Measurements from ENCODE around the gene RGL3.
"Not testable (repeated sequence)": the region's sequence is repeated elsewhere in the genome, so short reads cannot be mapped to it uniquely, and the experiment has no call there.

The RGL3 gene

GRCh38 chr19:11356074-11356397 lies 63.1 kb downstream of the RGL3 start:
- DNase-seq = no peak

- DNase-seq = peak; percentile 93
Observed at GRCh38 chr19:11355160-11356073, 63.7 kb downstream of the RGL3 start, which contains the start of gene PLPPR2. Gene PLPPR2, plus strand, starts transcription at chr19:11355432. Its CDS starts 2,242 bp downstream, at chr19:11357674.

DNA sequence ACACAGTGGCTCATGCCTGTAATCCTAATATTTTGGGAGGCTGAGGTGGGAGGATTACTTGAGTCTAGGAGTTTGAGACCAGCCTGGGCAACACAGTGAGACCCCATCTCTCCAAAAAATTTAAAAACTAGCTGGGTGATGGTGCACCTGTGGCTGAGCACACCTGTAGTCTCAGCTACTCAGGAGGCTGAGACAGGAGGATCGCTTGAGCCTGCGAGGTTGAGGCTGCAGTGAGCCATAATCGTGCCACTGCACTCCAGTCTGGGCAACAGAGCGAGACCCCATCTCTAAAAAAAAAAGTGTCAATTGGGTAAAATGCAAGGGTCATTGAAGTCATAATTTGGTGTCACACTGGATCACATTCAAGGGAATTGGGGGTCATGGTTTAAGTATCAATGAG lies 65.0 kb downstream of the RGL3 start:
- DNase-seq = not testable (repeated sequence)

- DNase-seq = no peak
Observed at GRCh38 chr19:11349171-11349570, 69.9 kb downstream of the RGL3 start.

DNA sequence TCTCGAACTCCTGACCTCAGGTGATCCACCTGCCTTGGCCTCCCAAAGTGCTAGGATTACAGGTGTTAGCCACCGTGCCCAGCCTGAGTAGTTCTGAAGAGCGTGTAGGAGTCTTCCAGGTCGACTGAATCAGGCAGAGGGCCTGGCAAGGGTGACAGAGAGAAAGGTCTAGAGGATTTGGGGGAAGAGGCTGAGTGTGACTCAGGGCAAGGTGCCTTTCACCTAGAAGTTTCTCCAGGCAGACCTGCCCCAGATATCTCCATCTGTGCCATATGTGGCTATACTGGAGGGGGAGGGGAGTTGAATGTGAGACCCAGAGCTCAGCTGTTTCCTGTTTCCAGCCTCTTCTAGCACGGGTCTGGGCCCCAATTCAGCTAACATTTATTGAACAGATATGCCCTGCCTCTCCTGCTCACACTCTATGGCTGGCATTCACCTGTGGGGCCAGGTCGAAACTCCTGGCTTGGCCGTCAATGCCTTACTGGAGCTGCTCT lies 71.5 kb downstream of the RGL3 start:
- no peak for DNase-seq

DNA sequence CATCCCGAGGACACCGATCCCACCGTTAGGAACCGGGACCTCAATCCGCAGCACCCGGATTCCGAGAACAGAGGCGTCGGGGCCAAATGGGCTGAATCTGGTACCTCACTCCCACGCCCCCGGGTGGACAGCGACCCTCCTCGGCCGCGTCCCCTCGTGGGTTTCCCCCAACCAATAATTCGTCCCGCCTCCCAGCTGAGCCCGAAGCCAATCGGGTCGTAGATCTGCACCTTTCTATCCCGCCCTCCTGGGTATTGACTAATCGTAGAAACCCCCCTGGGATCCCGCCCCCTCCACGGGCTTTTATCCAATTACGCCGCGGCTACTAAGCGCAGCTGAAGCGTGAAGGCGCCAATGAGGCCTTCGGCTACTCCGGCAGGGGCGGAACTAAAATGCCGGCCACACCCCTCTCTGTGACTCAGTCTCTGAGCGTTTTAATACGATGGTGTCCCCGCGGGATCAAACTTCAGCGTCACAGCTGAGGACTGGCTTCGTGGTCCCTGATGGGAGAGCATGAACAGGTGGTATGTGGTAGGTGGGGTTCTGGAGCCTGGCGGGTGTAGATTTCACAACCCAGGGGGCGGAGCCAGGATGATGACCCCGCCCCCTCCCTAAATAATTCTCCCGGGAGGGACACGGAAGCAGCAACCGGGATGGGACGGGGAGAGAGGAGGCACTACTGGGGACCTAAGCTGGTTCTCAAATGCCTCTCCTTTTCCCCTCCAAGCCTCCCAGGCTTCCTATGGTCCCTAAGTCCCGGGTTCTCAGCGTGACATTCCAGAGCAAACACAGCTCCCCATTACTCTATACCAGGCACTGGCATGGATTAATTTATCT lies 72.8 kb downstream of the RGL3 start, which contains the start of the genes CCDC159 and TMEM205:
CCDC159 (plus strand) TSS at position 416 of the 837 bp plus-strand sequence; CDS start at position 504, 88 bp downstream.
TMEM205 (minus strand) TSS at position 165 of the 837 bp plus-strand sequence. CDS start 649 bp downstream, outside the sequence.
- DNase-seq = peak; percentile 100

GRCh38 chr19:11345122-11345803 lies 73.9 kb downstream of the RGL3 start:
- no peak for DNase-seq

Measured in MV-4-11 (cell line).